Stimulated activated memory B cell treated with anti-CD40 and anti-IgM and Interleukin-4, amounts not matched to agents 10 μg/mL and 1 μg/mL and 100 μg/mL, for 72 hours (primary cell): ENCODE results near the gene DYRK4.
A peak's percentile ranks its signal among the peaks of the same experiment; 100 is the strongest.
"Not testable (repeated sequence)": the region's sequence is repeated elsewhere in the genome, so short reads cannot be mapped to it uniquely, and the experiment has no call there.

ENCODE experiments used
- ATAC-seq: fragments of 150-1000 bp; cut with Tn5 transposase; 2 replicates; pipeline ENCODE4 v1.10.0; 2021
- H3K27ac Mint-ChIP-seq: one replicate; pipeline ENCODE4 v1.8.0; 2022; ENCODE audit warnings: mild to moderate bottlenecking, mixed read lengths
- H3K27me3 Mint-ChIP-seq: one replicate; pipeline ENCODE4 v1.8.0; 2022; ENCODE audit warnings: mixed read lengths
- H3K36me3 Mint-ChIP-seq: one replicate; pipeline ENCODE4 v1.8.0; 2022; ENCODE audit warnings: mixed read lengths
- H3K4me1 Mint-ChIP-seq: one replicate; pipeline ENCODE4 v1.8.0; 2022; ENCODE audit warnings: mixed read lengths
- H3K4me3 Mint-ChIP-seq: one replicate; pipeline ENCODE4 v1.8.0; 2022; ENCODE audit warnings: mild to moderate bottlenecking, moderate library complexity, mixed read lengths
- H3K9me3 Mint-ChIP-seq: one replicate; pipeline ENCODE4 v1.8.0; 2022; ENCODE audit warnings: mixed read lengths

DYRK4 gene

DNA sequence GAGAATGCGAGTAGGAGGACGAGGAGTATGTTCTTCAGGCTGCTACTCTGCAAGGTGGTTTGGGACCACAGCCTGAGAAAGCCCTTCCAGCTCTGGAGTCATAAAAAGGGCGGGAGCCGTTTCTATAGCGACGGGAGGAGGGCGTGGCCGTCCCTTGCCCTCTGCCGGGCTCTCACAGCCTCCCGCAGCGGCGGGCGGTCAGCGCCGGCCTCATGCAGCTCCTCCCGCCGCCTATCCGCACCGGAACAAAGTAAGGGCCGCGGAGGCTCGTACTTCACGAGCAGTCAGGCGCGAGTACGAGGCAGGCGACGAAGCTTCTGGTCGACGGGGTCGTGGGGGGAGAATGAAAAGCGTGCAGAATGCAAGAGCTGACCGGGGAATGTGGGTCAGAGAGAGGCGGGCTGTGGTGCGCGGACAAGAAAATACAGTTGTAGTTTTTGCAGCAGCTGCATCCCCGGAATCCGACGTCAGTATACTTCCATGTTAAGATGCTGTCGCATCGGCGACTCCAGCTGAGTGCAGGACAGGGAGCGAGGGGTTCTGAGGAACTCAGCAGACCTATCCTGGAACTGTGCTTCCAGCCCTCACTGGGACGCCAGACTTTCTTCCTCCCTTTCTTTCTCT is at the start of gene DYRK4:
DYRK4 (plus strand) TSS at position 175 of the 624 bp plus-strand sequence; CDS start at position 213, 38 bp downstream.
- Mint-ChIP-seq H3K4me3 (peak within 1 kb of the TSS; percentile 36), H3K27me3 (no peaks in the 10 kb centered on the region), H3K27ac (peak within 1 kb of the TSS; percentile 53), H3K36me3 (peaks cover 14% of the 10 kb centered on the region), H3K4me1 (peaks cover 36% of the 10 kb centered on the region), H3K9me3 (no peaks in the 10 kb centered on the region)
- no peak for ATAC-seq

DNA sequence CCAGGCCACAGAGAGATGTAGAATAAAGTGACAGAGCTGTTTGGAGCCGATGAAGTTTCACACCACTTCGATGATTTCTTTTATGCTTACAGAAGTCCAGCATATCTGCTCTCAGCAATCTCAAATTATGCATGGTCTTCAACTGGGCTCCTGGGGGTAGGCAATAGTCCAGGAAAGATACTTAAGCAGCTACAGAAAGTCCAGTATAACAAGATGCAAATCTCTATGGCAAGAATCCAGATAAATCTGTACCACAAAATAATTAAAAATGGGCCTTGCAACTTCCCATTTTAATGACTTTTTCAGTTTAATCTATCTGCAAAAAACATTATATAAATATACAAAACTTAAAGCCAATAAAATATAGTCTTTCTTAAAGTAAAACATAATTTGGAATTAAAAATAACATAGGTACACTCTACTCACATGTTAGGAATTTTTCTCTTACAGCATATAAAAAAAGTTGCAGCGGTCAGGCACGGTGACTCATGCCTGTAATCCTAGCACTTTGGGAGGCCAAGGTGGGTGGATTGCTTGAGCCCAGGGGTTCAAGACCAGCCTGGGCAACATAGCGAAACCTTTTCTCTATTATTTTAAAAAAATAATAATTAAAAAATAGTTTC is 43.8 kb upstream of the DYRK4 start:
- Mint-ChIP-seq H3K27ac (no peak overlapping the region), H3K36me3 (peaks cover 56% of the 10 kb centered on the region)
- no peak for ATAC-seq

DNA sequence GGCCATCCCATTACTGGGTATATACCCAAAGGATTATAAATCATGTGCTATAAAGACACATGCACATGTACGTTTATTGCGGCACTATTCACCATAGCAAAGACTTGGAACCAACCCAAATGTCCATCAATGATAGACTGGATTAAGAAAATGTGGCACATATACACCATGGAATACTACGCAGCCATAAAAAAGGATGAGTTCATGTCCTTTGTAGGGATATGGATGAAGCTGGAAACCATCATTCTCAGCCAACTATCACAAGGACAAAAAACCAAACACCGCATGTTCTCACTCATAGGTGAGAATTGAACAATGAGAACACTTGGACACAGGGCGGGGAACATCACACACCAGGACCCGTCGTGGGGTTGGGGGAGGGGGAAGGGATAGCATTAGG is 38.6 kb upstream of the DYRK4 start:
- not testable (repeated sequence) for H3K4me3 Mint-ChIP-seq, H3K27ac Mint-ChIP-seq, ATAC-seq, H3K4me1 Mint-ChIP-seq, H3K27me3 Mint-ChIP-seq, H3K9me3 Mint-ChIP-seq
- peaks cover 50% of the 10 kb centered on the region for H3K36me3 Mint-ChIP-seq

More for the DNA sequence above, 43.8 kb upstream of the DYRK4 start:
- H3K27me3 Mint-ChIP-seq: no peaks in the 10 kb centered on the region
- H3K9me3 Mint-ChIP-seq: no peaks in the 10 kb centered on the region
- no peaks in the 10 kb centered on the region for H3K4me1 Mint-ChIP-seq
- no peak overlapping the region for H3K4me3 Mint-ChIP-seq

DNA sequence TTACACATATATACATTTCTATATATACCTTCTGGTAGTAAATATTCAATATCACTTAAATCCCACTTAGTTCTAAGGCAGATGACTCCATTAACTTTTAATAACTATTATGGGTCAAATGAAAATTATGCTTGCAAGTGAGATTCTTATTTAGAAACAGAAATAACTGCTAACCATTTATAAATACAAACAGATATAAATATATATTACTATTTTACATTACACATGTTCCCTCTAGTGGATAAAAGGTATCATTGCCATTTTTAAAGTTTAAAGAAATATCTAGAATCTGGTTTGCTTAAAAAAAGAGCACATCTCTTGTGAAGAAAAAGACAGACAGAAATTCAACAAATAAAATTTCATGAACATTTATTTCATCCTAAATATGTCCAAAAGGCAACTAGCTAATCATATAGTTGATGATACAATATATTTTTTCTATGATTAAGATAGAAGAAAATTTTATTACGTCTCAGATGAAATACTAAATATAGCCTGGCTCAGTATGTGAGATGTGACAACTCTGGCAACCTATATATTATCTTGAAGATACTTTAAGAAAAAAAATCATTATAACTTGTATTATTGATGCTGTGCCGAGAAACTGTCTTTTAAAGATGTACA is 35.0 kb upstream of the DYRK4 start:
- Mint-ChIP-seq H3K4me3 (no peak overlapping the region), H3K27me3 (no peaks in the 10 kb centered on the region), H3K4me1 (peaks cover 6% of the 10 kb centered on the region), H3K36me3 (peaks cover 36% of the 10 kb centered on the region), H3K9me3 (no peaks in the 10 kb centered on the region), H3K27ac (no peak overlapping the region)
- no peak for ATAC-seq

DNA sequence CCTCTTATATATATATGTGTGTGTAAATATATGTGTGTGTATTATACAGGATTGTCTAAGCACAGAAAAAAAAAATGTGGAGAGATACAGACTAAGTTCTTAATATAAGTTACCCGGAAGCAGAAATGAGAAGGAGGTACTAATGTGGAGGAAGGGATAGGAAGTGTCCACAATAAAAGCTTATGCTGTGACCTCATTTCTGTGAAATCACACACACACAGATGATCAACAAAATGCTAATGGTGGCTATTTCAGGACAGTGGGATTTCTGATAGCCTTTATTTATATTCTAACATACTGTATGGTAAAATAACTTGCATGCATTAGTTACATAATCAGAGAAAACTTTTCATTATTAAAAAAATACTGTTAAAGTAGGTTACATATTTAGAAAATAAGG is 31.8 kb upstream of the DYRK4 start:
- Mint-ChIP-seq H3K27me3 (no peaks in the 10 kb centered on the region), H3K27ac (peak overlapping the region; percentile 40), H3K36me3 (peaks cover 12% of the 10 kb centered on the region), H3K4me3 (no peak overlapping the region), H3K9me3 (no peaks in the 10 kb centered on the region), H3K4me1 (peaks cover 6% of the 10 kb centered on the region)
- no peak for ATAC-seq

DNA sequence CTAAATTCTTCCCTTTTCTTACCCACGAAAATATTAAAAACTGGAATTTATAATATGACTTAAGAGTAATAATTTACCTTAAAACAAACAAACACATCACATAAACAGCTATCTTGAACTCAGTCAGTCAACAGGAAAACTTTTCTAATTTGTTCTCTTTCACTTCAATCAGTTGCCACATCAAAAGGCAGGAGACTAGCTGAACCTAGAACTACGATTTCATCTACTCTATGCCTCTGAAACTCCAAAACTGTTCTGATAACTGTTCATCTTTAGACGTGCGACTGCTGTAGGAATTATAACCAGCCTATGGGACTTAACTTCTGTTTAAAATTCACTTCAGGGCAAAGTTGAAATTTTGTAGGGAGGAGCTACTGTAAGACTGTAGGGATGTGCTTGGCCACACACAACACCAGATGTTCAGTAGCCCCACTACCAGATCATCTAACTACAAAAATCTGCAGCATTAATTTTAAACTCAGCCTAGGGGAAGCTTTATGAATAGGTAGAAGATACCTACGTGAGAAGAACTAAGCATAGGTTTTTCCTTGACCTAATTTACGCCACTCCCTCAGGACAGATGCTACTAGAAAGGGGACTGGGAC is 30.9 kb upstream of the DYRK4 start:
- Mint-ChIP-seq H3K4me1 (peaks cover 7% of the 10 kb centered on the region), H3K36me3 (peaks cover 12% of the 10 kb centered on the region), H3K27ac (peak overlapping the region; percentile 40), H3K27me3 (no peaks in the 10 kb centered on the region), H3K4me3 (no peak overlapping the region), H3K9me3 (no peaks in the 10 kb centered on the region)
- ATAC-seq: no peak

DNA sequence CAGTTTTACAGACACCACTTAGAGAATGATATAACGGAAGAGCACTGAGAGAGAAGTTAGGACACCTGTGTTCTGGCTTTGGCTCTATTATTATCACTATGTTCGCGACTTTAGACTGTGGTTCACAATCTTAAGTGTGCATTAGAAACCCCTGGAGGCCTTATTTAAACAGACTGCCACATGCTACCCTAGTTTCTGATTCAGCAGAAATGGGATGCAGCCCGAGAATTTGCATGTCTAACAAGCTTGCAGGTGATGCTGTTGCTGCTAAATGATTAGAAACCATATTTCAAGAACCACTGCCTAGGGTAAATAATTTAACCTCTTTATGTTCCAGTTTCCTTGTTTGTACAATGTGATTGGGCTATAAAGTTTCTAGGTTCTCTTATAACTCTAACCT is 26.9 kb upstream of the DYRK4 start:
- no peak for ATAC-seq
- Mint-ChIP-seq H3K27me3 (no peaks in the 10 kb centered on the region), H3K4me1 (peaks cover 25% of the 10 kb centered on the region), H3K27ac (no peak overlapping the region), H3K36me3 (peaks cover 3% of the 10 kb centered on the region), H3K9me3 (no peaks in the 10 kb centered on the region), H3K4me3 (no peak overlapping the region)

DNA sequence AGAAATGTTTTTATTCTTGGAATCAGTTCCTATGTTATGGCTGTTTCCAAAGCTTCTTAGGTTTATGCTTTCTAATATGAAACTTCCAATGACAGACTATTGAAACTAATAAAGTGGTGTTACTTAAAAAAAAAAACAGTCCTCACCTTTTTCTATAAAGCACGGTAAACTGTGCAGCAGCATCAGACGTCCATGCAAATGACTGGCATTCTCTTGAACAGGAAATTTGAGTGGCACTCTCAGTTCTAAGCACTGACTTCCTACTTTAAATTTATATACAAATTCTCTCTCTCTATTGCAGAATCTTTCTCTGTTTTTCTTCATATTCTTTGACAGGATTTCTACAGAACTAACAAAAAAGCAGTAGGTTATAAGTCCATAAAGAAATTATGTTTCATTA is 26.1 kb upstream of the DYRK4 start:
- Mint-ChIP-seq H3K9me3 (no peaks in the 10 kb centered on the region), H3K27me3 (no peaks in the 10 kb centered on the region), H3K36me3 (no peaks in the 10 kb centered on the region), H3K4me1 (peaks cover 23% of the 10 kb centered on the region), H3K4me3 (no peak overlapping the region), H3K27ac (no peak overlapping the region)
- no peak for ATAC-seq

DNA sequence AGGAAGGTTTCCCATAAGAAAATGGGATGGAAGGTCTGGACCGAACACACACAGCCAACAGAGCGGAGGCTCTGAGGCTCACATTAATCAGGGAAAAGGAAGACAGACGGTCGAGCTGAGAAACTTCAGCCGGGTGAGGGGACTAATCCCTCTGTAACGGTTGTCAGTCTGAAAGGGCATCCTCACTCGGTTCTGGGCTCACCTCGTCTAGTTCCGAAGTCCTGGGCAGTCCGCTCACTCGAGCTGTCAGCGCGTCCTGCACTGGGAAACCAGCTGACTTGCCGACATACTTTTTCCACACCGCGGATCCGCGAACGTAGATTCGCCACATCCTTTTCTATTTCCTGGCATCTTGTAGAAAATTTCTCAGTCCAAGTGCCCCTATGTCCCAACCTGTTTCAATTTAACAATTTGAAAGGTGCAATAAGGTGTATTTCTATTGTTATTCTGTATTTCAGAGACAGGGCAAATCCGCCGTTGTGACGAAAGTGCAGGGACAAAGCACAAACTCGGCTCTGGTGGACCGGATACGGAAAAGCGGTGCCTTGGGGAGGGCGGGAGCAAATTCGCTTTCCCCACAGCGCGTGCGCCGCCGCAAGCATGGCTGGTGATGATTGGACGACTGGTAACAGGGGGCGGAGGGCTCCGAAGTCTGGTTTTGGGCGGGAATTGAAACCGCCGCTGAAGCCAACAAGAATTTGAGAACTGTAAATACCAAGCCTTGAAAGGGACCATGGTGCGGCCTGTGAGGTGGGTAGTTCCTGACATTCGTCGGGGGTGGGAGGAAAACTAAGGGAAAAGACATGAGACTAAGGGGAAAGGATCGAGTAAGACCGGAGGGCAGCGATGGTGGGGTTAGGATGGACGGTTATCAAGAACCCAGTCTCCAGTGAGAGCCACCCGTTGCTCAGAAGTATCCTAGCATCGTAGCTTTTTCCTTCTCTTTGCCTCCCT is 23.5 kb upstream of the DYRK4 start, which contains the start of gene RAD51AP1:
RAD51AP1 (plus strand) TSS at position 684 of the 954 bp plus-strand sequence; CDS start at position 734, 50 bp downstream.
- Mint-ChIP-seq H3K4me1 (peaks cover 23% of the 10 kb centered on the region), H3K4me3 (peak within 1 kb of the TSS; percentile 86), H3K9me3 (no peaks in the 10 kb centered on the region), H3K27ac (peak within 1 kb of the TSS; percentile 95), H3K36me3 (peaks cover 5% of the 10 kb centered on the region), H3K27me3 (no peaks in the 10 kb centered on the region)
- ATAC-seq: peak; percentile 100

- no peaks in the 10 kb centered on the region for H3K9me3 Mint-ChIP-seq
- peaks cover 23% of the 10 kb centered on the region for H3K4me1 Mint-ChIP-seq
- H3K27me3 Mint-ChIP-seq: no peaks in the 10 kb centered on the region
- H3K36me3 Mint-ChIP-seq: peaks cover 14% of the 10 kb centered on the region
- no peak for ATAC-seq
- peak overlapping the region; percentile 95 for H3K27ac Mint-ChIP-seq
- peak overlapping the region; percentile 86 for H3K4me3 Mint-ChIP-seq
Measured at GRCh38 chr12:4539167-4539870, 22.7 kb upstream of the DYRK4 start.

GRCh38 chr12:4540170-4540569 is 21.8 kb upstream of the DYRK4 start:
- peak overlapping the region; percentile 54 for H3K4me3 Mint-ChIP-seq
- no peaks in the 10 kb centered on the region for H3K9me3 Mint-ChIP-seq
- no peak for ATAC-seq
- H3K4me1 Mint-ChIP-seq: peaks cover 27% of the 10 kb centered on the region
- peak overlapping the region; percentile 95 for H3K27ac Mint-ChIP-seq
- no peaks in the 10 kb centered on the region for H3K27me3 Mint-ChIP-seq
- peaks cover 22% of the 10 kb centered on the region for H3K36me3 Mint-ChIP-seq

DNA sequence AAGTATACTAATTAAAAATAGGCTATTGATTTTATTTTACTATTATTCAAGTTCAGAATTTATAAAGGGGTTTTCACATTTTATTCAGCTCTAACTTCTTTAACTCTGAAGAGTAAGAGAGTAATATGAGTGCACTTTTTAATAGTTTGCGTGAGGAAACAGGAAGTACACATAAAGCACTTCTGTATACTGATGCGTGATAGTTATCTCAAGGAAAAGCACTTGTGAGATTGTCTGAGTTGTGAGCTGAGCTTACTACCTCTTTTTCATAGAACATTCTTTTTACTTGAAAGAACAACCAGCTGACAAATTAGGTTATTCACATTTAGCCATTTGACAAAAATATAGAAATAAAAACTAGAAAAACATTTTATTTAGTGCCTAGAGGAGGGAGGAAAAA is 21.4 kb upstream of the DYRK4 start:
- Mint-ChIP-seq H3K4me1 (peaks cover 31% of the 10 kb centered on the region), H3K27ac (no peak overlapping the region), H3K36me3 (peaks cover 26% of the 10 kb centered on the region), H3K27me3 (no peaks in the 10 kb centered on the region), H3K9me3 (no peaks in the 10 kb centered on the region), H3K4me3 (no peak overlapping the region)
- ATAC-seq: no peak

- peaks cover 10% of the 10 kb centered on the region for H3K4me1 Mint-ChIP-seq
- peaks cover 49% of the 10 kb centered on the region for H3K36me3 Mint-ChIP-seq
- no peaks in the 10 kb centered on the region for H3K27me3 Mint-ChIP-seq
- no peak overlapping the region for H3K4me3 Mint-ChIP-seq
- no peaks in the 10 kb centered on the region for H3K9me3 Mint-ChIP-seq
- no peak for ATAC-seq
- no peak overlapping the region for H3K27ac Mint-ChIP-seq
Measured at GRCh38 chr12:4545195-4545594, 16.8 kb upstream of the DYRK4 start.

GRCh38 chr12:4552191-4552590 is 9.8 kb upstream of the DYRK4 start:
- H3K9me3 Mint-ChIP-seq: no peaks in the 10 kb centered on the region
- H3K4me3 Mint-ChIP-seq: no peak overlapping the region
- H3K27me3 Mint-ChIP-seq: no peaks in the 10 kb centered on the region
- ATAC-seq: no peak
- no peak overlapping the region for H3K27ac Mint-ChIP-seq
- no peaks in the 10 kb centered on the region for H3K4me1 Mint-ChIP-seq
- H3K36me3 Mint-ChIP-seq: peaks cover 35% of the 10 kb centered on the region
